HG03469 (cell line): Measurements from ENCODE around the gene TRIM47.
"Not testable (repeated sequence)": the region's sequence is repeated elsewhere in the genome, so short reads cannot be mapped to it uniquely, and the experiment has no call there.

ENCODE experiments used
- ATAC-seq: cut with Tn5 transposase; IDR thresholded peaks from one replicate; pipeline ENCODE4 v1.9.1; 2021; ENCODE audit warnings: mild to moderate bottlenecking, moderate library complexity, moderate number of reproducible peaks; ENCODE audit not compliant: unreplicated experiment

Gene TRIM47

DNA sequence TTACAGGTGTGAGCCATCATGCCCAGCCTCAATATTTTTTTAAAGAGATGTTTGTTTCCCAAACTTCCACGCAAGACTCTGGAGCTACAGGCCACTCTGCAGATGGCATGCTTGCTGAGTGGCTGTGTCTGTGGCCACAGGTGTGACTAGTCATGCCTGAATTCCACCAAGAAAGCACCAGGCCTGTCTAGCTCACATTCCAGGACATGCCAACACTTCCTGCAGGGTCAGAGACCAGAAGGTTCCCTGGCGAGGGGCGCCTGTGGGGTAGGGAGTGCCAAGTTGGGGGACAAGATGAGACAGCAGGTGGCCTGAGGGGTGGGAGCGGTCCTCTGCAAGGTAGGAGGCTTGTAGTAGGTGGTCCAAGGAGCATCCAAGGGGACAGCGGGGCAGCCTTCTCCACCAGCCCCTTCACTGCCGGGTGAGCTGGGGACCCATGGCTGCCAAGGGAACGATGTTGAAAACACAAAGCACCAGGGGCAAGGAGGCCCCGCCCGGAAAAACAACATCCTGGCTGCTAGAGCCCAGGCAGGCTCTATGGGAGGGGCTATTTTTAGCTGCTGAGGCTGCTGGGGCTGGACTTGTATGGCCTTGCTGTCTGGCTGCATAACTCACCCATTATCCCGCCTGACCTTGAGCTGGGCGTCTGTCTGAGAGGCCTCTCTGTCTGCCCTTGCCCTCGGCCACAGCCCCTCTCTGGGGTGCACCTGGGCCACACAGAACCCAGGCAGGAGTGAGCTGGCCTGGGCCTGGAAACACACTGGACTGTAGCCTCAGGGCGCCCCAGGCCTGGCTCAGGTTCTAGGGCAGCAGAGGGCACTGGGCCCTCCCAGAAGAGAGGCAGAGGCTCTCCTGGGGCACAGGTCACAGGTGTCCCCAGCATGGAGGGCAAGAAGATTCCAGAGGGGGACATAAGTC, 5.7 kb downstream of the TRIM47 start:
- ATAC-seq = no peak

DNA sequence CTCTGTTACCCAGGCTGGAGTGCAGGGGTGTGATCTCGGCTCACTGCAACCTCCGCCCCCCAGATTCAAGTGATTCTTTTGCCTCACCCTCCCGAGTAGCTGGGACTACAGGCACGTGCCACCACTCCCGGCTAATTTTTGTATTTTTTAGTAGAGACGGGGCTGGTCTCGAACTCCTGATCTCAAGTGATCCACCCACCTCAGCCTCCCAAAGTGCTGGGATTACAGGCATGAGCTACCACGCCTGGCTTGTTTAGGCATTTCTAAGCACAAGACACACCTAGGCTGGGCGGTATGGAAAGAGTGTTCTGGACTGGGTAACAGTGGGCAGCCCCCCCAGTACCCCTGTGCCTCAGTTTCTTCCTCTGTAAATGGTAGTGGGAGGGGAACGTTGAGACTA, 8.2 kb downstream of the TRIM47 start:
- ATAC-seq = not testable (repeated sequence)

DNA sequence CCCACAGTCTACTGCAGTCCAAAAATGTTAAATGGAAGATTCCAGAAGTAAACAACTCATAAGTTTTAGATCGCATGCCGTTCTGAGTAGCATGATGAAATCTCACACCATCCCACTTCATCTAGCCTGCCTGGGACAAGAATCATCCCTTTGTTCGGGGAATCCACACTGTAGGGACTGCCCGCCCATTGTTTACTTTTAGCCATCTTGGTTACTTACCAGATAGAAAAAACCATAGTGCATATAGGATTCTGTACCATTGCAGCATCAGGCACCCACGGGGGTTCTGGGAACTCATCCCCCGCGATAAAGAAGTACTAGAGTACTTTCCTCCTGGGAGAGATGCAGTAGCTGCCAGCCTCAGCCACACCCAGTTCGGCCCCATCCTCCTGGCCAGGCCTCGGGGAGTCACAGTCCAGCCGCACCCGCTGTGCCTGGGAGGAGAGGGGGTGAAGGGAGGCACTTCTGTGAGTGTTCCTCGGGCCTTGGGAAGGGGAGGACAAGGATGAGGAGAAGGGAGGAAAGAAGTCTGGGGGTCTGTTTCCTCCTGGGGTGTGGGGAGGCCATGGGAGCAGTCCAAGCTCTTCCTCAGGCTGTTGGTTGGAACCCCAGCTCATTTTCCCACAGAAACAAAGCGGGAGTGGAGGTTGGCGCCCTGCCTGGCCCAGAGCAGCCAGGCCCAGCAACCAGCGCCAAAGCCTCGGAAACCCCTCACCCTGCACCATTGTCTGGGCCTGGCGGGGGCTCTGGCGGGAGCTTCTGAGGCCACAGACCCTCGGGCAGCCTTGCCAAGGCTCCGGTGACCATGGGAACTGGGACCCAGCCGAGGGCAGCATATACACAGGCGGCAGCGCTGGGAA, 8.9 kb downstream of the TRIM47 start:
- no peak for ATAC-seq

DNA sequence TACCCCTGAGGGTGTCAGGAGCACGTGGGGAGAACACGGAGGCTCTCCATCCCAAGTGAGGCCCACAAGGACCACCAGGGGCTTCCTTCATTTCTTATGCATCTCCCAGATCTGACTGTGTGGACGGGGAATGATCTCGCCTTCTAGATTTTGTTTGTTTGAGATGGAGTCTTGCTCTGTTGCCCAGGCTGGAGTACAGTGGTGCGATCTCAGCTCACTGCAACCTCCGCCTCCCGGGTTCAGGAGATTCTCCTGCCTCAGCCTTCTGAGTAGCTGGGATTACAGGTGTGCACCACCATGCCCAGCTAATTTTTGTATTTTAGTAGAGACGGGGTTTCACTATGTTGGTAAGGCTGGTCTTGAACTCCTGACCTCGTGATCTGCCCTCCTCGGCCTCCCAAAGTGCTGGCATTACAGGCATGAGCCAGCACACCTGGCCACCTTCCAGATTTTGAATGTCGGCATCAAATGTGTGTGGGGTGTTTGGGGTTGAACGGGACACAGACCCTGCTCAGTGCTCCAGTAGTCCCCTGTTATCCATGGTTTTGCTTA, 9.6 kb downstream of the TRIM47 start:
- ATAC-seq = not testable (repeated sequence)

DNA sequence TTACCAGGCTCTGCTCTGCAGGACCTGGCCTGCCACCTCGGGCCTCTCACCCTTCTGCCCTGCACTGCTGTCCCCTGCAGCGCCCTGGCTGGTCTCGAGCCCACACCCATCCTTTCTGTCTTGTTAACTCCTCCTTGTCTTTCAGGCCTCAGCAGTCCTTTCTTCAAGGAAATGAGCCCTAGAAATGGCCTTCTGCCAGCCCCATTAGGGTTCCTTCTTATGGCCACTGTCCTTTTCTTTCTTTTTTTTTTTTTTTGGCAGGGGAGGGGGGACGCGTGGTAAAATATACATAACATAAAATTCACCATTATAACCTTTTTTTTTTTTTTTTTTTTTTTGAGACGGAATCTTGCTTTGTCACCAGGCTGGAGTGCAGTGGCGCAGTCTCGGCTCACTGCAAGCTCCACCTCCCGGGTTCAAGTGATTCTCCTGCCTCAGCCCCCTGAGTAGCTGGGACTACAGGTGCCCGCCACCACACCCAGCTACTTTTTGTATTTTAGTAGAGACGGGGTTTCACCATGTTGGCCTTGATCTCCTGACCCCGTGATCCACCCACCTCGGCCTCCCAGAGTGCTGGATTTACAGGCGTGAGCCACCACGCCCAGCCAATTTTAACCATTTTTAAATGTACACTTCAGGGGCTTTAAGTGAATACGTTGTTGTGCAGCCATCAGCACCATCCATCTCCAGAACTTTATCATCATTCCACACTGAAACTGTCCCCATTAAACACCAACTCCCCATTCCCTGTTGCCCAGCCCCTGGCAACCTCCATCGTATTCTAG, 12.8 kb downstream of the TRIM47 start:
- ATAC-seq = not testable (repeated sequence)

DNA sequence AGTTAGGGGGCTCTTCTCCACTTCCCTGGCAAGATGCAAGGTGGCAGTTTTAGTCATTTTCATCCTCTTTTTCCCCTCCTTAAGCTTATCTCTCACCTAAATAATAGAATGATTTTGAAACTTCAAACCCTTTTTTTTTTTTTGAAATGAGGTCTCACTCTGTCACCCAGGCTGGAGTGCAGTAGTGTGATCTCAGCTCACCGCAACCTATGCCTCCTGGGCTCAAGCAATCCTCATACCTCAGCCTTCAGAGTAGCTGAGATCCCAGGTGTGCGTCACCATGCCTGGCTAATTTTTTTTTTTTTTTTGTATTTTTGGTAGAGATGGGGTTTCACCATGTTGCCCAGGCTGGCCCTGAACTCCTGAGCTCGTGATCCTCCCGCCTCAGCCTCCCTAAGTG, 13.5 kb downstream of the TRIM47 start:
- not testable (repeated sequence) for ATAC-seq

DNA sequence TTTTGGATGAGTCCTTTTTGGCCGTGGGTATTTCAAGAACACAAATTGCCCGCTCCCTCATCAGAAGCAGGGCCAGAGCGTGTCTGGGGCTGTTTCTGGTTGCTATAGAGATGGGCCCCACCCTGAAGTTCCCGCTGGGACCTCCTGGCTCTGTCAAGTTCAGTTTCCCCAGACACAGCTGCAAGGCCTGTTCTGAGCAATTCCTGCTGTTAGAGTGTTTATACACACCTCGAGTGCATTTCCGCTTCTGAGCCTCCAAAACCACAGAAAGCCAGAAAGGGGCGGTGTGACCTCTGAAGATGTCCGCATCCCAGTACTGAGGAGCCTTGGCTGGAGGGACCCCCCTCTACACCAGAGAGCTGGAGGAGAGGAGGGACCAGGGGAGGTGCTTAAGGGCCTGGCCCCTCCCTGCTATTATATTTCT, 13.9 kb downstream of the TRIM47 start:
- ATAC-seq = no peak

DNA sequence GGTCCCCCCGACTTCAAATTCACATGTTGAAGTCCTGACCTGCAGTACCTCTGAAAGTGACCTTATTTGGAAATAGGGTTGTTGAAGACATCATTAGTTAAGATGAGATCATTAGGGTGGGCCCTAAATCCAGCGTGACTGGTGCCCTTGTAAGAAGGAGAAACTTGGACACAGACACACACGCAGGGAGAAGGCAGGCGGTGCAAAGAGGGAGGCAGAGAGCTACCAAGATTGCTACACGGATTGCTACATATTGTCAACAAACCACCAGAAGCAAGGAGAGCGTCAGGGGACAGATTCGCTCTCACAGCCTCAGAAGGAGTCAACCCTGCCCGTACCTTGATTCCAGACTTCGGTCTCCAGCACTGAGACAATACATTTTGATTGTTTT, 16.5 kb downstream of the TRIM47 start:
- no peak for ATAC-seq

DNA sequence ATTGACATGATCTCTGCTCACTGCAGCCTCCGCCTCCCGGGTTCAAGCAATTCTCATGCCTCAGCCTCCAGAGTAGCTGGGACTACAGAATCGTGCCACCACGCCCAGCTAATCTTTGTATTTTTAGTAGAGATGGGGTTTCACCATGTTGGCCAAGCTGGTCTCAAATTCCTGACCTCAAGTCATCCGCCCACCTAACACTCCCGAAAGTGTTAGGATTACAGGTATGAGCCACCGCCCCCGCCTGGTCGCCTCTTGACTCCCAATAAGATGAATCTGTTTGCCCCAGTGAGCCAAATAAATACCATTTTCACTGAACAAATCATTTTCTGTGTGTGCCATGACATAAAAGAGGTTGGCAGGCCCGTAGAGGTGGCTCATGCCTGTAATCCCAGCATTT, 19.0 kb downstream of the TRIM47 start:
- ATAC-seq = not testable (repeated sequence)

DNA sequence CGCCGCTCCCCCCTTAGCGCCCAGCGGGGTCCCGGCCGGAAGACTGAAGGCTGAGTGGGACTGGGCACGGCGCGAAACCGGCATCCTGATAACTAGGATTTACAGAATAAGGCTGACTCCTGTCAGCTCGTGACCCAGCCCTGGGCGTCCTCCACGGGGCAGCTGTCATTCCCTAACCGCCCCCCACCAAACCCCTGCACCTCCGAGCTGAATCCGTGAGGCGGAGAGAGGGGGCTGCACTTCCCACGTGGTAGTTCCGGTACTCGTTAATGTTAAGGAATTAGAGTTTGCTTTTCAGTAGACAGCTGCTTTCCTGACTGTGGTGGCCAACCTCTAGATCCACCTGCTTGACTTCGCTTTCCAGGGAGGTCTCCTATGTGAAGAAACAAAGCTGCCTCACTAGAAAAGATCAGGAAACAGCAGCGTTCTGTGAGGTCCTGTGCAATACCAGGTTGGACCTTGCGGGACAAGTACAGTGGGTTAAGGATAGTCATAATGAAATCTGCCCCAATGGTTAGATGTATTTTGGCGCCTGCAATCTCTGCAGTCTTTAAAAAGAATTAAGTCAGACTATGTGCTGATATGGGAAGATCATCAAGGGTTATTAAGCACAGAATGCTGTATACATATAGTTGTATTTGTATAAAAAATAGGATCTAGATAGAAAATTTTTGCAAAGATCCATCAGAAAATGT, 22.2 kb downstream of the TRIM47 start:
- ATAC-seq = no peak

DNA sequence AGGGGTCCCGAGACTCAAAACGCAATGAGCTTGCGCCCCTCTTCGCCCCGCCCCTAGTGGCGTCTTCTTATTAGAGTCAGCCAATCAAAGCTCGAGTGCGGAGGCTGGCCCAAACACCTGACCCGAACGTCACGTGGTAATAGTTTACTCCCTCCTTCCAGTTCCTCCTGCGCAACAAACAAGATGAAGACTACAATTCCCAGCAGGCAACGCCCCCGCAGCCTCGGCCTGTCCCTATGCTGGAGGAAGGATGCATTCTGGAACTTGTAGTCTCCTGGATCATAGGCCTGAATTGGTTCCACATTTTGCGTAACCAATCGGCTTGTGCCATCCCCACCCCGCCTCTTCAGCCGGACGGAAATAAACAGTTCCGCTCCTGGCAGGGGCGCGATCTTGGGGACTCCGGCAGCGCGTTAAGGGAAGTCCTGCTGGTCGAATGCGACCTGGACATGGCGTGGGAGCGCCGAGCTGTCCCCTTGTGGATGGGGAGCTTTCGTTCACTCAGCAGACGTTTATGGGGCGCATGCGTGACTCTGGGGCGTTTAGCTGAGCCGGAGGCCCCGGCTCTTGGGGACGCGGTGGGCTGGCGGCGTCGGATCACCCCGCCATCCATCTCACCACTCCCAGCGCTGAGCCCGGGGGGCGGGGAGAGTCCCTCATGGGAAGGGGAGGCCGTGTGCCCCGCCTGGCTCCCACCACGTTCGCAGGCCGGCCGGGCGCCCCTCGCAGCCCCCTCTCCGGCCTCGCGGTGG, 22.9 kb downstream of the TRIM47 start, which contains the start of gene WBP2:
WBP2 (minus strand) TSS at position 26 of the 752 bp plus-strand sequence. CDS start 38 bp downstream, outside the sequence.
- ATAC-seq = peak; percentile 72

DNA sequence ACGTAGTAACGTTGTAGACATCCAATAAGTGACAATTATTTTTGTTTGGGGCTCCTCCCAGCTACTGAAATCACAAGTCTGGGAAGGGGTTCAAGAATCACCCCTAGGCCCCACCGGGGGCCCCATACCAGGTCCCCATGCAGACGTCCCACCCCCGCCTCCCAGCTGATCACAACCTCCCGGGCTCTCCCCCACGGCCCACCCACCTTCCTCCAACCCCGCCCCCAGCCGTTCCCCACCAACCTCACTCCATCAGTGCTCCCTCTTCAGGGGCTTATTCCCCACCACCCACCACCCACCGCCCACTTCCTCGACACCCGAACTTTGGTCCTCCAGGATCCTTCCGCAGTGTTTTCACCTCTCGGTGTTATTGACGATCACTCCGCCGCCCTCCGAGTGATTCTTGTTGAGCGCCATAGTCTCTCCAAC, 23.5 kb downstream of the TRIM47 start:
- ATAC-seq = no peak

DNA sequence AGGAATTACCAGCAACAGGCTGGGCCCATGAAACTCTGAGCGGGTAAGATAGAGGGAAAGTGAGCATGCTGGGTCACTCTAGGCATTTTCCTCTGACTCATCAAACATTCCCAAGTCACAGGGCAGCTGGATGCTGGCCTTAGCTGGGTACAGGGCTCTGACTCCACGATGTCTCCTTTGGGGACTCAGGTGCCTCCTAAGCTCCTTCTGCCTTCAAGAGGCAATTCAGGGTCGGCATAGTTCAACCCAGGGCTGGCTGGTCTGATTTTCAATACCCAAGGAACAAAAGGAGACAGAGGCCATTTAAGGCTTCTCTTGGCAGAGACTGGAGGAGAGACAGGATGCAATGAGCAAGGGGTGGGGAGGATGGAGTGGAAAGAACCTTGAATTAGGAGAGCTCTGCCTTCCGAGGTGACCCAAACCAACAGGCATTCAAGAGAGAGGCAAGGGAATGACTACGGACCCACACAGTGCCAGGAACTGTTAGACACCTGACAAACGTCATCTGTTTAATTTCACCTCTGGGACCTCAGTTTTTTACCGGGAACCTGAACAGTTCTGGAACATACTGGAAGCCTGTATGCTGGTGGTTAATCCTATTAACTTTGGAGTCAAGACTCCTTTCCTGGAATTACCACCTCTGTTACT, 24.2 kb downstream of the TRIM47 start:
- ATAC-seq = no peak

DNA sequence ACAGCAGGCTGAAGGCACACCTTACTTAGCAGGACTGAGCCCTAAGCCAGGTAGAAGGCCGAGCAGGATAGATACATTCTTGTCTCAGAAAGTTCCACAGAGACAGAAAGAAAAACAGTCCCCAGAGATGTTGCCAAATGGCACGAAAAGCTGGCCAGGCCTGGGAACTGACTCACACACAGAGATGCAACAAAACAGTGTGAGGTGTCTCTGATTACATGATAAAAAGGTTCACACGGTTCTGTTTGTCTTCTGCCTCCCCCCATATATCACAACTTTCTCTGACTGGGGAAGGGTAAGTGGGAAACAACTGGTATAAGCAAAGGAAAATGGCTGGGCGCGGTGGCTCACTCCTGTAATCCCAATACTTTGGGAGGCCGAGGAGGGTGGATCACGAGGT, 24.9 kb downstream of the TRIM47 start:
- no peak for ATAC-seq

DNA sequence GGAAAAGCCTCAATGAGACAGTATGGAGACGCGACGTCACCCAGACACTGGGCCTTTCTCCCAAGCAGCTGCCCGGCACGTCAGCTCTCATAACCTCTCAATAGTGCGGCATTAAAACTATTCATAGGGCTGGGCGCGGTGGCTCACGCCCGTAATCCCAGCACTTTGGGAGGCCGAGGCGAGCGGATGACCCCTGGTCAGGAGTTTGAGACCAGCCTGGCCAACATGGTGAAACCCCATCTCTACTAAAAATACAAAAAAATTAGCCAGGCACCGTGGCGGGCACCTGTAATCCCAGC, 26.7 kb downstream of the TRIM47 start:
- not testable (repeated sequence) for ATAC-seq

DNA sequence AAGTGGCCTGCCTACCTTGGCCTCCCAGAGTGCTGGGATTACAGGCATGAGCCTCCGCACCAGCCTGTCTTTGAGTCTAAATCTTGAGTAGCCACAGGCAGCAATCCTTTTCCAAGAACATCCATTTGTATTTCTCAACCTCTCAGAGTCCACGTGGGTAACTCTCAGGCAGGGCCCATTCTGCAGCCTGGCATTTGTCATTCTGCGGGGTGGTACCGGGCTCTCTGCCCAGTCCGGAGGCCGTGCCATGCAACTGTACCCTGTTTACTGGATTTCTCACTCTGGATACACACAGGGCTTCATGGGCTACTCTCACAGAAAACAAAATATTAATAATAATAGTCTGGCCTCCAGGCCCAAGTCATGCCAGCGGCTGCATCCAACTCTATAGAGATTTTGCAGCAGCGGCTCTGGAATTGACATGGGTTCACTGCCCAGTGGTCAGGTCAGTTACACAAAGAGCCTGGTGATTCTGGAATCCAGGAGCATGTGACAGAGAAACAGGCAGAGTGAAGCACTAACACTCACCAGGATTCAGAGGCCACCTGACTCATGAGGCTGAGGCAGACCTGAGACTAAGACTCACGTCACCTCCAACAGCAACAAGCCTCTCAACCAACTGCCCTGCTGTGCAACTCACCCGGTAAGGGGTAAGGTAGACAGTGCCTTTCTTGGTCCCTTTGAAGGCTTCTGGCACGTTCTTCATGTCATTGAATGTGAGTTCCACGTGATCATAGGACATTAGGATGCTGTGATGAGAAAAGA, 27.3 kb downstream of the TRIM47 start:
- ATAC-seq = no peak

DNA sequence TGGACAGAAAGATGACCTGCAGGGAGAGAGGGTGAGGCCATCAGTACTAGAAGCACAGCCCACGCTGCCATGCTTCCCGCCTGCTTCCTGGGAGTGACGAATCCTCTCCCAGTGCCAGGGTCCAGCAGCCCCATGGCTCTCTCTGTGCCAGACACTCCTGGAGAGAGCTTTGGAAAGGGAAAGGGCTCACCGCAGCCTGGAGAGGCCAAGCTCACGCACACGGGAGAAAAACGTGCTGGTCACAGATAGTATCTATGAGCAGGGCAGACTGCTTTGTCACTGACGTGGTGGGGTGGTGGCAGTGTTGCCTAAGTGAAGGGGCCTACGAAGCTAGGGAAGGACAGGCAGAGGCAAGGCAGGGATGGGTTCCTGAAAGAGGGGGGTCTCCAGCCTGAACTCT, 28.7 kb downstream of the TRIM47 start:
- no peak for ATAC-seq

DNA sequence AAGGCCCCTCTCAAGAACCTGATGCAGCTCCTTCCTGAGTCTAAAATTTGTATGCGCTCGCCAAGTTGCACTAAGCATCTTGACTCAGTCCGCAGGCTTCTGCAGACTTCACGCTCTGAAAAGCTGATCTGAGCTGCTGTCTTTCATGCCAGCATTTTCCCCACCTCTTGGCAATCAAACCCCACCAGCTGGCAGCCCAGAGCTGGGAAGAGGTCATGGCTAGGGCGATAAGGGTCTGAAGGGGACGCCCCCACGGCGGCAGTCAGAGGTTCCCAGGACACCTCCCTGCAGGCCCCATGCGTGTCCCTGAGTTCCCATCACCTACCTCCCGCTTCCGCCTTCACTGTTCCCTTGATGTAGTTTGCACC, 29.1 kb downstream of the TRIM47 start:
- no peak for ATAC-seq
